BE2C (cell line): ENCODE measurements around the gene SYNE1.
"Not testable (repeated sequence)": the region's sequence is repeated elsewhere in the genome, so short reads cannot be mapped to it uniquely, and the experiment has no call there.

Source experiments
- DNase-seq: peaks from one replicate; pipeline ENCODE4 v3.0.0-alpha.2; 2020
- H3K27me3 ChIP-seq: fragments of 250-450 bp; sonication (Bioruptor Pico); 2 replicates; pipeline ENCODE4 v1.5.1; 2020; ENCODE audit warnings: mild to moderate bottlenecking
- H3K36me3 ChIP-seq: fragments of 250-450 bp; sonication (Bioruptor Pico); 2 replicates; pipeline ENCODE4 v1.5.1; 2020; ENCODE audit warnings: mild to moderate bottlenecking
- H3K4me1 ChIP-seq: fragments of 250-450 bp; sonication (Bioruptor Pico); 2 replicates; pipeline ENCODE4 v1.5.1; 2020
- H3K4me3 ChIP-seq: 2 replicates; pipeline ENCODE4 v1.5.1; 2011; ENCODE audit warnings: low read depth, low read length
- H3K9me3 ChIP-seq: fragments of 250-450 bp; sonication (Bioruptor Pico); 2 replicates; pipeline ENCODE4 v1.5.1; 2020
- CTCF ChIP-seq: IDR thresholded peaks from 2 replicates; pipeline ENCODE4 v1.5.1; 2012; ENCODE audit warnings: mild to moderate bottlenecking, low read depth, low read length

Gene SYNE1

GRCh38 chr6:152499931-152500330 is 137.2 kb downstream of the SYNE1 start:
- H3K27me3 ChIP-seq = peaks cover 5% of the 10 kb centered on the region

GRCh38 chr6:152496731-152497130 is 140.4 kb downstream of the SYNE1 start:
- DNase-seq = no peak
- Histone ChIP-seq H3K4me1 (no peaks in the 10 kb centered on the region), H3K27me3 (no peaks in the 10 kb centered on the region; the same call in 1 of the 2 replicates), H3K9me3 (no peaks in the 10 kb centered on the region), H3K4me3 (no peak overlapping the region), H3K36me3 (no peaks in the 10 kb centered on the region)
- TF ChIP-seq CTCF = no peak

More at GRCh38 chr6:152499931-152500330, 137.2 kb downstream of the SYNE1 start:
- no peak for TF ChIP-seq CTCF
- Histone ChIP-seq H3K9me3 (no peaks in the 10 kb centered on the region), H3K36me3 (no peaks in the 10 kb centered on the region), H3K4me1 (no peaks in the 10 kb centered on the region), H3K4me3 (no peak overlapping the region)
- DNase-seq = no peak

- H3K4me1 ChIP-seq, DNase-seq, H3K4me3 ChIP-seq: not testable (repeated sequence)
These were observed 141.7 kb downstream of the SYNE1 start for GRCh38 chr6:152495456-152495855.

DNA sequence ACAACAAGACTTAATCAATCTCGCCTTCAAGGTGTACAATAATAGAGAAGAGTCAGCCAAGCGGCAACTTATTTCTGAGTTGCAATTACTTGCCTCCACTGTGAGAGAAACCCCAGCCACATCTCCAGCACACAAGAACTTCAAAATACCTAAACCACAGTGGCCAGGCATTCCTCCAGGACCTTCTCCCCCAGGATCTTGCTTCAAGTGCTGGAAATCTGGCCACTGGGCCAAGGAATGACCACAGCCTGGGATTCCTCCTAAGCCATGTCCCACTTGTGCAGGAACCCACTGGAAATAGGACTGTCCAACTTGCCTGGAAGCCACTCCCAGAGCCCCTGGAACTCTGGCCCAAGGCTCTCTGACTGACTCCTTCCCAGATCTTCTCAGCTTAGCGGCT is 144.9 kb downstream of the SYNE1 start:
- not testable (repeated sequence) for H3K4me1 ChIP-seq, H3K4me3 ChIP-seq, H3K27me3 ChIP-seq, H3K36me3 ChIP-seq, H3K9me3 ChIP-seq, DNase-seq

More at GRCh38 chr6:152495456-152495855, 141.7 kb downstream of the SYNE1 start:
- H3K9me3 ChIP-seq, H3K27me3 ChIP-seq, H3K36me3 ChIP-seq: not testable (repeated sequence)

DNA sequence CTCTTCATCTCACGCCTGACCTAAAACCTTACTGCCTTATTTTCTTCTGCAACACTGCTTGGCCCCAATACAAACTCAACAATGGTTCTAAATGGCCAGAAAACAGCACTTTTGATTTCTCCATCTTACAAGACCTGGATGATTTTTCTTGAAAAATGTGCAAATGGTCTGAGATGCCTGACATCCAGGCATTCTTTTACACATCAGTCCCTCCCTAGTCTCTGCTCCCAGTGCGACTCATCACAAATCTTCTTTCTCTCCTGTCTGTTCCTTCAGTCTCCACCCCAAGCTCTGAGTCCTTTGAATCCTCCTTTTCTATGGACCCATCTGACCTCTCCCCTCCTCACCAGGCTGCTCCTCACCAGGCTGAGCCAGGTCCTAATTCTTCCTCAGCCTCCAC is 145.7 kb downstream of the SYNE1 start:
- not testable (repeated sequence) for H3K36me3 ChIP-seq, H3K27me3 ChIP-seq, DNase-seq, H3K9me3 ChIP-seq, H3K4me1 ChIP-seq, H3K4me3 ChIP-seq

DNA sequence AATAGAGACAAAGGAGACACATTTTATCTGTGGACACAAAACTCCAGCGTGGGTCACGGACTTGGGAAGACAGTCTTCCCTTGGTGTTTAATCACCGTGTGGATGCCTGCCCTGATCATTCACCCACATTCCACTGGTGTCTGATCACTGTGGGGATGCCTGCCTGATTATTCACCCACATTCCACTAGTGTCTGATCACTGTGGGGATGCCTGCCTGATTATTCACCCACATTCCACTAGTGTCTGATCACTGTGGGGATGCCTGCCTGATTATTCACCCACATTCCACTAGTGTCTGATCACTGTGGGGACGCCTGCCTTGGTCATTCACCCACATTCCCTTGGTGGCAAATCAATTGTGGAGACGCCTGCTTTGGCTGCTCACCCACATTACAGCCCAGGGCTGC is 146.2 kb downstream of the SYNE1 start:
- not testable (repeated sequence) for H3K4me1 ChIP-seq, H3K27me3 ChIP-seq, H3K36me3 ChIP-seq, DNase-seq, H3K4me3 ChIP-seq, H3K9me3 ChIP-seq

DNA sequence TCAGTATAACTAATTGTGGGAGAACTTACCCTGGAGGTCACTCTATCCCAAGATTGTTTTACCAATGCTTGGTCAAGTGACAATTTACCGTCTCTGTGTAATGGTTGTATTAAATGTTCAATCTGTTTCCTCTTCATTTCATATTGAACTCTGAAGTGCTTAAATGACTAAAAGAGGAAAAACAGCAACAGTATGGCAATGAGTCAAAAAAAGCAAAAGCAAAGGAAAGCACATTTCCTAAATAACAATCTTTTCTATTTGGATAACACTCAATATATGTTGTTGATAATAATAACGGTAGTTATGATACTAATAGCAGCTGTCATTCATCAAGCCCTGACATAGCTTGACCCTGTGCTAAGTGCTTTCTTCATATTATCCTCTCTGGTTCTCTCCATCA is 152.4 kb downstream of the SYNE1 start:
- Histone ChIP-seq H3K4me1 (no peaks in the 10 kb centered on the region), H3K9me3 (no peaks in the 10 kb centered on the region), H3K36me3 (no peaks in the 10 kb centered on the region), H3K27me3 (no peaks in the 10 kb centered on the region; the same call in 1 of the 2 replicates), H3K4me3 (no peak overlapping the region)
- TF ChIP-seq CTCF = no peak
- DNase-seq = no peak

DNA sequence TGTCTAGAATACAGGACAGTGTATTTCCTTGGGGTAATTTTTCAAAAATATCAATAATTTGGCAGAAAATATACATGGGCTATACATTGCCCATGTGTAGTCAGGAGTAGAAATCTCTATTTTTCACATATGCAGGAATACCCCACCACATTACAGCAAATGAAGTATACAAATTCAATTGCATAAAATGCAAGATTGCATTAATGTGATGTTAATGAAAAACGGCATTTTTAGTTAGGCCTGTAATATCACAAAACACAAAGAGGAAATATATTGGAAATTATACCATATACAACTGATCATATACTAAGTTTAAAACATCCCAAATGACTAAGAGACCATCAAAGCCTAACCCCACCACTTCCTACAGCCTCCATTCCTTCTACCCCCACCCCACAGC is 154.9 kb downstream of the SYNE1 start:
- Histone ChIP-seq H3K27me3 (peaks cover 9% of the 10 kb centered on the region), H3K4me3 (no peak overlapping the region), H3K4me1 (no peaks in the 10 kb centered on the region), H3K36me3 (no peaks in the 10 kb centered on the region), H3K9me3 (no peaks in the 10 kb centered on the region)
- no peak for DNase-seq
- no peak for TF ChIP-seq CTCF
